GM21528 (cell line): ENCODE results near the gene PCDHB15.
"Not testable (repeated sequence)": the region's sequence is repeated elsewhere in the genome, so short reads cannot be mapped to it uniquely, and the experiment has no call there.

Experiments used
- ATAC-seq: cut with Tn5 transposase; IDR thresholded peaks from one replicate; pipeline ENCODE4 v1.9.1; 2021; ENCODE audit warnings: mild to moderate bottlenecking, moderate library complexity; ENCODE audit not compliant: unreplicated experiment, low FRiP score

The PCDHB15 gene

DNA sequence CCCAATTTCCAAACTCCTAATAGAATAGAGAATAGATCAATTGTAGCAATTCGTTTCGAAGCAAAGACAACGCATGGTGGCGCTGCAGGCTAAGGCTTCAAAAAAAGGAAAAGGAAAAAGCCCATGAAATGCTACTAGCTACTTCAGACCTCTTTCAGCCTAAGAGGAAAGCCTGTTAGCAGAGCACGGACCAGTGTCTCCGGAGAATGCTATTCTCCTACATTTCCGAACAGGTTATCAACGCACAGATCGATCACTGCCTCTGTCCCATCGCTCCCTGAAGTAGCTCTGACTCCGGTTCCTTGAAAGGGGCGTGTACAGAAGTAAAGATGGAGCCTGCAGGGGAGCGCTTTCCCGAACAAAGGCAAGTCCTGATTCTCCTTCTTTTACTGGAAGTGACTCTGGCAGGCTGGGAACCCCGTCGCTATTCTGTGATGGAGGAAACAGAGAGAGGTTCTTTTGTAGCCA, at the start of gene PCDHB15:
TSS of gene PCDHB15 (plus strand) at position 146 of the 468 bp plus-strand sequence. CDS start at position 330, 184 bp downstream.
- ATAC-seq, result no peak

DNA sequence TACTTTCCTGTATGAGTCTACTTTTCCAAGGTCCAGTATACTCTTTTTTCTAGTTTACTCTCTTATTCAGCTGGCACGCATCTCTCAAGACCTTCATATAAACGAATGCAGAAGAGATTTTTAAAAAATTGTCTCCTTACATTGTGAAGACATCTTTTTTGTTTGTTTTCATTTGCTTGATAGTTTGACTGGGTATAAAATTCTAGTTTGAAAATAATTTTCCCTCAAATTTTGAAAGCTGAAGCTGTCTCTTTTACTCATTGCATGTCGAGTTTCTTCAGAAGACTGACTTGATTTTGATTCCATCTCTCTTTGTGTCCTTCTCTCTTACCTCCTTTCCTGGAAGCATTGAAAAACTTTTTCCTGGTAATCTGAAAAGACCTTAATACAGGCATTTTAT, 48.8 kb upstream of the PCDHB15 start:
- no peak for ATAC-seq

DNA sequence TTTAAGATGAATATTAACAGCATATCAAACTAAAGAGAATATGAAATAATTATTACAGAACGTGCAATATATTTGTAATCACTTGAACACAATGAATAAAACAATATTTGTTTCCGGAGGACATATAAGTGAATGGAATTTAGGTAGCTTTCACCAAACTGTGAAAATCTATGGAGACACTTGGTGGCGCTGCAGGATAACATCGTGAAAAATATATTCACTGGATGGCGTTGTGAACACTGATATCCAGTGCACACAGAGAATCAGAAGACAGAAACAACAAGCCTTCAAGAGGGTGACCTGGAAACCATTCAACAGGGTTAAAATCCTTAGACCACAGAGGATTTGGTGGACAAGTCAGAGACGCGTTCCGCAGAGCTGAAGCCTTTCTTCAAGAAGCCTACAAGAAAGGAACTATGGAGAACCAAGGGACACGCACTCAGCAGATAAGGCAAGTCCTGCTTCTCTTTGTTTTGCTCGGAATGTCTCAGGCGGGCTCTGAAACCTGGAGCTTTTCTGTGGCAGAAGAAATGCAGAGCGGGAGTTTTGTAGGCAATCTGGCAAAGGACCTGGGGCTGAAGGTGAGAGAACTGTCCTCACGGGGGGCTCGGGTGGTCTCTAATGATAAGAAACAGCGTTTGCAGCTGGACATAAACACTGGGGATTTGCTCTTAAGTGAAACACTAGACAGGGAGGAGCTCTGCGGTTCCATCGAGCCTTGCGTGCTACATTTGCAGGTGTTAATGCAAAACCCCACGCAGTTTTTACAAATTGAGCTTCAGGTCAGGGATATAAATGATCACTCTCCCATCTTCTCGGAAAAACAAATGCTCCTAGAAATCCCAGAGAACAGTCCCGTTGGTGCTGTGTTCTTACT, 45.6 kb upstream of the PCDHB15 start, which contains the start of gene PCDHB11:
TSS of gene PCDHB11 (plus strand) at position 269 of the 877 bp plus-strand sequence. CDS start at position 417, 148 bp downstream.
- no peak for ATAC-seq

DNA sequence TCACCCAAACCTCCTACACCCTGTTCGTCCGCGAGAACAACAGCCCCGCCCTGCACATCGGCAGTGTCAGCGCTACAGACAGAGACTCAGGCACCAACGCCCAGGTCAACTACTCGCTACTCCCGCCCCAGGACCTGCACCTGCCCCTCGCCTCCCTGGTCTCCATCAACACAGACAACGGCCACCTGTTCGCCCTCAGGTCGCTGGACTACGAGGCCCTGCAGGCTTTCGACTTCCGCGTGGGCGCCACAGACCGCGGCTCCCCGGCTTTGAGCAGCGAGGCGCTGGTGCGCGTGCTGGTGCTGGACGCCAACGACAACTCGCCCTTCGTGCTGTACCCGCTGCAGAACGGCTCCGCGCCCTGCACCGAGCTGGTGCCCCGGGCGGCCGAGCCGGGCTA, 44.1 kb upstream of the PCDHB15 start:
- not testable (repeated sequence) for ATAC-seq

DNA sequence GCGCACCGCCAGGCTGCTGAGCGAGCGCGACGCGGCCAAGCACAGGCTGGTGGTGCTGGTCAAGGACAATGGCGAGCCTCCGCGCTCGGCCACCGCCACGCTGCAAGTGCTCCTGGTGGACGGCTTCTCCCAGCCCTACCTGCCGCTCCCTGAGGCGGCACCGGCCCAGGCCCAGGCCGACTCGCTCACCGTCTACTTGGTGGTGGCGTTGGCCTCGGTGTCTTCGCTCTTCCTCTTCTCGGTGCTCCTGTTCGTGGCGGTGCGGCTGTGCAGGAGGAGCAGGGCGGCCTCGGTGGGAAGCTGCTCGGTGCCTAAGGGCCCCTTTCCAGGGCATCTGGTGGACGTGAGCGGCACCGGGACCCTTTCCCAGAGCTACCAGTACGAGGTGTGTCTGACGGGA, 43.5 kb upstream of the PCDHB15 start:
- not testable (repeated sequence) for ATAC-seq

DNA sequence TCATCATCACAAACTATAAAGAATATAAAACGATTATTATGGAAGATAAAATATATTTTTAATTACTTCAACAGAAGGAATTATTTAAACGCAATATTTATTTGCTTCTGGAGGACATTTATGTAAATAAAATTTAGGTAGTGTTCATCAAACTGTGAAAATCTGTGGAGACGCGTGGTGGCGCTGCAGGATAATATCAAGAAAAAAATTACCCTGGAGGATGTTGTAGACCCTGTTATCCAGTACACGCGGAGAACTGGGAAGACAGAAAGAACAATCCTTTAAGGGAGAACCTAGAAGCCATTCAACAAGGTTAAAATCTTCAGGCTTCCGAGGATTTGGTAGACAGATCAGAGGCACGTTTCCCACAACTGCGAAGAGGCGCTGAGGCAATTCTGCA, 36.7 kb upstream of the PCDHB15 start, which contains the start of gene PCDHB12:
TSS of gene PCDHB12 (plus strand) at position 242 of the 400 bp plus-strand sequence. CDS start 189 bp downstream, outside the sequence.
- ATAC-seq, result no peak

DNA sequence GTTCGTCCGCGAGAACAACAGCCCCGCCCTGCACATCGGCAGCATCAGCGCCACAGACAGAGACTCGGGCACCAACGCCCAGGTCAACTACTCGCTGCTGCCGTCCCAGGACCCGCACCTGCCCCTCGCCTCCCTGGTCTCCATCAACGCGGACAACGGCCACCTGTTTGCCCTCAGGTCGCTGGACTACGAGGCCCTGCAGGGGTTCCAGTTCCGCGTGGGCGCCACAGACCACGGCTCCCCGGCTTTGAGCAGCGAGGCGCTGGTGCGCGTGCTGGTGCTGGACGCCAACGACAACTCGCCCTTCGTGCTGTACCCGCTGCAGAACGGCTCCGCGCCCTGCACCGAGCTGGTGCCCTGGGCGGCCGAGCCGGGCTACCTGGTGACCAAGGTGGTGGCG, 34.9 kb upstream of the PCDHB15 start:
- not testable (repeated sequence) for ATAC-seq

DNA sequence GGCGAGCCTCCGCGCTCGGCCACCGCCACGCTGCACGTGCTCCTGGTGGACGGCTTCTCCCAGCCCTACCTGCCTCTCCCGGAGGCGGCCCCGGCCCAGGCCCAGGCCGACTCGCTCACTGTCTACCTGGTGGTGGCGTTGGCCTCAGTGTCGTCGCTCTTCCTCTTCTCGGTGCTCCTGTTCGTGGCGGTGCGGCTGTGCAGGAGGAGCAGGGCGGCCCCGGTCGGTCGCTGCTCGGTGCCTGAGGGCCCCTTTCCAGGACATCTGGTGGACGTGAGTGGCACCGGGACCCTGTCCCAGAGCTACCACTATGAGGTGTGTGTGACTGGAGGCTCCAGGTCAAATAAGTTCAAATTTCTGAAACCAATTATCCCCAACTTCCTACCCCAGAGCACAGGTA, 34.3 kb upstream of the PCDHB15 start:
- ATAC-seq, result not testable (repeated sequence)

DNA sequence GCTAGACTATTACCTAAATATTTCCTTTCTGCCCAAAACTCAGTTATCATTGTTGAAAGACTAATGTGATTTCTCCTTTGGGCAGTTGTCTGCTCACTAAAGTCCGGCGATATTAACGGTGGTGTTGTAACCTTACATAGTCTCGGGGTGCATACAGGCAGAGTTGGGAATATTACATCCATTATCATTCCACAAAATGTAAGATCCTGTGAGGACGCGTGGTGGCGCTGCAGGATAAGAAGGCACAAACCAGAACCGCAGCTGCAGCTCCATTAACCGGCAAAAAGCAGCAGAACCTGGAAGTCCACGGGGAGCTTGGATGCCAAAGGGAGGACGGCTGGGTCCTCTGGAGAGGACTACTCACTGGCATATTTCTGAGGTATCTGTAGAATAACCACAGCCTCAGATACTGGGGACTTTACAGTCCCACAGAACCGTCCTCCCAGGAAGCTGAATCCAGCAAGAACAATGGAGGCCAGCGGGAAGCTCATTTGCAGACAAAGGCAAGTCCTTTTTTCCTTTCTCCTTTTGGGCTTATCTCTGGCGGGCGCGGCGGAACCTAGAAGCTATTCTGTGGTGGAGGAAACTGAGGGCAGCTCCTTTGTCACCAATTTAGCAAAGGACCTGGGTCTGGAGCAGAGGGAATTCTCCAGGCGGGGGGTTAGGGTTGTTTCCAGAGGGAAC, 31.4 kb upstream of the PCDHB15 start, which contains the start of gene PCDHB13:
TSS of gene PCDHB13 (plus strand) at position 264 of the 684 bp plus-strand sequence. CDS start at position 469, 205 bp downstream.
- ATAC-seq, result not testable (repeated sequence)

DNA sequence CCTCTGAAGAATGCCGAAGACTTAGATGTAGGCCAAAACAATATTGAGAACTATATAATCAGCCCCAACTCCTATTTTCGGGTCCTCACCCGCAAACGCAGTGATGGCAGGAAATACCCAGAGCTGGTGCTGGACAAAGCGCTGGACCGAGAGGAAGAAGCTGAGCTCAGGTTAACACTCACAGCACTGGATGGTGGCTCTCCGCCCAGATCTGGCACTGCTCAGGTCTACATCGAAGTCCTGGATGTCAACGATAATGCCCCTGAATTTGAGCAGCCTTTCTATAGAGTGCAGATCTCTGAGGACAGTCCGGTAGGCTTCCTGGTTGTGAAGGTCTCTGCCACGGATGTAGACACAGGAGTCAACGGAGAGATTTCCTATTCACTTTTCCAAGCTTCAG, 30.6 kb upstream of the PCDHB15 start:
- ATAC-seq, result not testable (repeated sequence)

DNA sequence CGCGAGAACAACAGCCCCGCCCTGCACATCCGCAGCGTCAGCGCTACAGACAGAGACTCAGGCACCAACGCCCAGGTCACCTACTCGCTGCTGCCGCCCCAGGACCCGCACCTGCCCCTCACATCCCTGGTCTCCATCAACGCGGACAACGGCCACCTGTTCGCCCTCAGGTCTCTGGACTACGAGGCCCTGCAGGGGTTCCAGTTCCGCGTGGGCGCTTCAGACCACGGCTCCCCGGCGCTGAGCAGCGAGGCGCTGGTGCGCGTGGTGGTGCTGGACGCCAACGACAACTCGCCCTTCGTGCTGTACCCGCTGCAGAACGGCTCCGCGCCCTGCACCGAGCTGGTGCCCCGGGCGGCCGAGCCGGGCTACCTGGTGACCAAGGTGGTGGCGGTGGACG, 29.7 kb upstream of the PCDHB15 start:
- not testable (repeated sequence) for ATAC-seq

DNA sequence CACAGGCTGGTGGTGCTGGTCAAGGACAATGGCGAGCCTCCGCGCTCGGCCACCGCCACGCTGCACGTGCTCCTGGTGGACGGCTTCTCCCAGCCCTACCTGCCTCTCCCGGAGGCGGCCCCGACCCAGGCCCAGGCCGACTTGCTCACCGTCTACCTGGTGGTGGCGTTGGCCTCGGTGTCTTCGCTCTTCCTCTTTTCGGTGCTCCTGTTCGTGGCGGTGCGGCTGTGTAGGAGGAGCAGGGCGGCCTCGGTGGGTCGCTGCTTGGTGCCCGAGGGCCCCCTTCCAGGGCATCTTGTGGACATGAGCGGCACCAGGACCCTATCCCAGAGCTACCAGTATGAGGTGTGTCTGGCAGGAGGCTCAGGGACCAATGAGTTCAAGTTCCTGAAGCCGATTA, 29.2 kb upstream of the PCDHB15 start:
- ATAC-seq, result not testable (repeated sequence)

DNA sequence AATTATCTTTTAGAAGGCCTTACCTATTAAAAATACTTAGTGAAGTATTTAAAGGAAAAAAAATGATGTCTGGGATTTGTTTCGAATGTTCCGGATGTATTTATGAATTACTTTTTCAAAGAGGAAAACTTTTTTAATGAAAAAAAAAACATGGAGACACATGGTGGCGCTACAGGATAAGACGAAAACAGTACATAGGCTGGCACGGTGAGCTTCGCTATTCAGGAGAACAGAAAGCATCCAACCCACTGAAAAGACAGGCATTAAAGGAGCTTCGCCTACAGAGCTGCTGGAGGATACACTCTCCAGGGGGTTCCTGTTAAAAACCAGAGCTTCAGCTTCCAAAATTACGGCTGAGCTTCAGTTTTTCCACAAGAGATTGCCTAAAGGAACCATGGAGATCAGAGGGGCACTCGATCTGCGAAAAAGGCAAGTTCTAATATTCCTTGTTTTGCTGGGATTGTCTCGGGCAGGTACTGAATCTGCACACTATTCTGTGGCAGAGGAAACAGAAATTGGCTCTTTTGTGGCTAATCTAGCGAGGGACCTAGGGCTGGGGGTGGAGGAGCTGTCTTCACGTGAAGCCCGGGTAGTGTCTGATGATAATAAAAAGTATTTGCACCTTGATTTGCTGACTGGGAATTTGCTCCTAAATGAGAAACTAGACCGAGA, 21.9 kb upstream of the PCDHB15 start, which contains the start of gene PCDHB14:
TSS of gene PCDHB14 (plus strand) at position 232 of the 672 bp plus-strand sequence. CDS start at position 395, 163 bp downstream.
- ATAC-seq, result no peak

DNA sequence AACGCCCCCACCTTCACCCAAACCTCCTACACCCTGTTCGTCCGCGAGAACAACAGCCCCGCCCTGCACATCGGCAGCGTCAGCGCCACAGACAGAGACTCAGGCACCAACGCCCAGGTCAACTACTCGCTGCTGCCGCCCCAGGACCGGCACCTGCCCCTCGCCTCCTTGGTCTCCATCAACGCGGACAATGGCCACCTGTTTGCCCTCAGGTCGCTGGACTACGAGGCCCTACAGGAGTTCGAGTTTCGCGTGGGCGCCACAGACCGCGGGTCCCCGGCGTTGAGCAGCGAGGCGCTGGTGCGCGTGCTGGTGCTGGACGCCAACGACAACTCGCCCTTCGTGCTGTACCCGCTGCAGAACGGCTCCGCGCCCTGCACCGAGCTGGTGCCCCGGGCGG, 20.4 kb upstream of the PCDHB15 start:
- ATAC-seq, result not testable (repeated sequence)

DNA sequence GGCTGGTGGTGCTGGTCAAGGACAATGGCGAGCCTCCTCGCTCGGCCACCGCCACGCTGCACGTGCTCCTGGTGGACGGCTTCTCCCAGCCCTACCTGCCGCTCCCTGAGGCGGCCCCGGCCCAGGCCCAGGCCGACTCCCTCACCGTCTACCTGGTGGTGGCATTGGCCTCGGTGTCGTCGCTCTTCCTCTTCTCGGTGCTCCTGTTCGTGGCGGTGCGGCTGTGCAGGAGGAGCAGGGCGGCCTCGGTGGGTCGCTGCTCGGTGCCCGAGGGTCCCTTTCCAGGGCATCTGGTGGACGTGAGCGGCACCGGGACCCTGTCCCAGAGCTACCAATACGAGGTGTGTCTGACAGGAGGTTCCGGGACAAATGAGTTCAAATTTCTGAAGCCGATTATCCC, 19.8 kb upstream of the PCDHB15 start:
- ATAC-seq, result not testable (repeated sequence)

DNA sequence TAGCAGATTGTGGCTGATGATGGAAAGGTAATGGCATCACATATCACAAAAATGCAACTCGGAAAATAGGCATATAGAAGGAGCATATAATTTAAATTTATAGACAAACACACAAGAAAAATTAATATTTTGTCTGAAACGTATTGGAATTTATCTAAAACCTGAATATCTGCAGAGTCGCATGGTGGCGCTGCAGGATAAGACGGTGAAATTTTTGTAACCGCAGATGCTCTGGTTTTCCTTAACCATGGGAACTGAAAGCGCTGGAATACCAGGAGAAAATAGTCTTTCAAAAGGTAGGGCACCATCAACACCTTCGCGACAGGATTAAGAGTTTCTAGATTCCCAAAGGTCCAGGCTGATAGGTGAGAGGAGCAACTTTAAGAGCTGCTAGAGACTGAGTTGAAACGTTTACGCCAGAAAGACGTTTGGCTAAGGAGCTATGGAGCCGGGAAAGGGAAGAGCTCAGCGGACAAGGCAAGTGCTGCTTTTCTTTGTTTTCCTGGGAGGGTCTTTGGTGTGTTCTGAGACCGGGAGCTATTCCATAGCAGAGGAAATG, 11.0 kb upstream of the PCDHB15 start:
- no peak for ATAC-seq

DNA sequence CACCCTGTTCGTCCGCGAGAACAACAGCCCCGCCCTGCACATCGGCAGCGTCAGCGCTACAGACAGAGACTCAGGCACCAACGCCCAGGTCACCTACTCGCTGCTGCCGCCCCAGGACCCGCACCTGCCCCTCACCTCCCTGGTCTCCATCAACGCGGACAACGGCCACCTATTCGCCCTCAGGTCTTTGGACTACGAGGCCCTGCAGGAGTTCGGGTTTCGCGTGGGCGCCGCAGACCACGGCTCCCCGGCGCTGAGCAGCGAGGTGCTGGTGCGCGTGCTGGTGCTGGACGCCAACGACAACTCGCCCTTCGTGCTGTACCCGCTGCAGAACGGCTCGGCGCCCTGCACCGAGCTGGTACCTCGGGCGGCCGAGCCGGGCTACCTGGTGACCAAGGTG, 9.3 kb upstream of the PCDHB15 start:
- not testable (repeated sequence) for ATAC-seq

DNA sequence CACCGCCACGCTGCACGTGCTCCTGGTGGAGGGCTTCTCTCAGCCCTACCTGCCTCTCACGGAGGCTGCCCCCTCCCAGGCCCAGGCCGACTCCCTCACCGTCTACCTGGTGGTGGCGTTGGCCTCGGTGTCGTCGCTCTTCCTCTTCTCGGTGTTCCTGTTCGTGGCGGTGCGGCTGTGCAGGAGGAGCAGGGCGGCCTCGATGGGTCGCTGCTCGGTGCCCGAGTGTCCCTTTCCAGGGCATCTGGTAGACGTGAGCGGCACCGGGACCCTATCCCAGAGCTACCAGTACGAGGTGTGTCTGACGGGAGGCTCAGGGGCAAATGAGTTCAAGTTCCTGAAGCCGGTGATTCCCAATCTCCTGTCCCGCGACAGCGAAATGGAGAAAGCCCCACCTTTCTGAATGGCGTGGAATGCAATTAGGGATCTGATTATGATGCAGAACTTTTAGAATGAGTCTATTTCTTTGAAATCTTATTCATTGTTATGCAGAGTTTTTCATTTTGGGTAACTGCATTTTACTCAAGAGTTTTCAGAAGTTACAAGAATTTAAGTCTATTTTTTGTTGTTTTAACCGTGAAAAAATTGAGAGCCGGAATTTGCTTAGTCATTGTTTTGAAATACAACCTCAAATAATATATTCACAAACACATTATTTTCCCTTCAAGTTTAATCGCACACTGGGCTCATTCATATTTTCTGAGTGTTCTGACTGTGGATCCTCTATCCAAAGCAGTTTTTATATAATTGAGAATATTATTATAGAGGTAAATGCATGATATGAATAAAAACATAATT, 8.5 kb upstream of the PCDHB15 start:
- no peak for ATAC-seq

DNA sequence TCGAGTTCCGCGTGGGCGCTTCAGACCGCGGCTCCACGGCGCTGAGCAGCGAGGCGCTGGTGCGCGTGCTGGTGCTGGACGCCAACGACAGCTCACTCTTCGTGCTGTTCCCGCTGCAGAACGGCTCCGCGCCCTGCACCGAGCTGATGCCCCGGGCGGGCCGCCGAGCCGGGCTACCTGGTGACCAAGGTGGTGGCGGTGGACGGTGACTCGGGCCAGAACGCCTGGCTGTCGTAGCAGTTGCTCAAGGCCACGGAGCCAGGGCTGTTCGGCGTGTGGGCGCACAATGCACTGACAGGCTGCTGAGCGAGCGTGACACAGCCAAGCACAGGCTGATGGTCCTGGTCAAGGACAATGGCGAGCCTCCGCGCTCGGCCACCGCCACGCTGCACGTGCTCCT, 3.7 kb upstream of the PCDHB15 start:
- ATAC-seq, result no peak
